Lung (tissue), 12 donors: ENCODE results near the gene TMEM181. TPM values are rescaled to one million over a fixed set of nuclear protein-coding genes. Genes with fewer than 3 reads are reported as not detected.

ENCODE experiments used
- ATAC-seq: fragments of 200-7000 bp; cut with Tn5 transposase; one replicate; pipeline ENCODE4 v1.9.1; 2020; ENCODE audit warnings: moderate number of reproducible peaks; ENCODE audit not compliant: insufficient read depth, low FRiP score
- DNase-seq, 3 donors: peaks; one replicate each; pipeline ENCODE4 v3.0.0-alpha.2; 2013 to 2017
- H3K27ac ChIP-seq, 2 donors: one replicate each; pipeline ENCODE4 v1.5.1; 2013; ENCODE audit warnings: mild to moderate bottlenecking in 2 of 2, moderate library complexity in 2 of 2, control low read depth in 1 of 2, inconsistent platforms in 1 of 2, low read depth in 1 of 2, low read length in 1 of 2
- H3K27me3 ChIP-seq, 3 donors: one replicate each; pipeline ENCODE4 v1.5.1; 2013; ENCODE audit warnings: low read length in 2 of 3; ENCODE audit not compliant: control insufficient read depth in 3 of 3, insufficient read depth in 3 of 3
- H3K36me3 ChIP-seq, 4 donors: one replicate each; pipeline ENCODE4 v1.5.1; 2013; ENCODE audit warnings: low read length in 4 of 4, mild to moderate bottlenecking in 1 of 4, moderate library complexity in 1 of 4; ENCODE audit not compliant: control insufficient read depth in 4 of 4, insufficient read depth in 4 of 4
- H3K4me1 ChIP-seq, 5 donors: one replicate each; pipeline ENCODE4 v1.5.1; 2013; ENCODE audit warnings: low read length in 5 of 5, mild to moderate bottlenecking in 2 of 5, moderate library complexity in 1 of 5; ENCODE audit not compliant: control insufficient read depth in 5 of 5, insufficient read depth in 5 of 5
- H3K4me3 ChIP-seq: one replicate; pipeline ENCODE4 v1.5.1; 2013; ENCODE audit warnings: mild to moderate bottlenecking, control low read depth, moderate library complexity
- H3K9ac ChIP-seq, 2 donors: one replicate each; pipeline ENCODE4 v1.5.1; 2013; ENCODE audit warnings: low read length in 2 of 2, control low read depth in 1 of 2; ENCODE audit not compliant: insufficient read depth in 1 of 2
- H3K9me3 ChIP-seq, 4 donors: one replicate each; pipeline ENCODE4 v1.5.1; 2013; ENCODE audit warnings: low read length in 3 of 4, mild to moderate bottlenecking in 1 of 4, moderate library complexity in 1 of 4; ENCODE audit not compliant: control insufficient read depth in 4 of 4, insufficient read depth in 3 of 4
- WGBS, 2 donors: extraction: QIAGEN DNeasy Blood & Tissue Kit; methylation state at CpG; one replicate each; pipeline ENCODE4 v1.1.7; 2013; 5-methylcytosine and 5-hydroxymethylcytosine counted together
- polyA plus RNA-seq, 2 donors: library from polyadenylated mRNA; stranded (reverse); fragments of 200-250 nt; gene quantifications; one replicate each; pipeline ENCODE4 v1.2.1, GENCODE V29; 2013
- total RNA-seq, 2 donors: library from RNA; depleted of rRNA in 1 of 2; stranded (reverse); fragments of >200 nt in 1 of 2; gene quantifications; one replicate each; pipeline ENCODE4 v1.2.1, GENCODE V29; 2014 to 2021
- TF ChIP-seq, protein P1 (sequence below): IDR thresholded peaks from 2 replicates; pipeline ENCODE4 v1.5.1; 2012; ENCODE audit warnings: mild to moderate bottlenecking; ENCODE audit errors: control extremely low read depth, extremely low read depth
- donor health status: control.
- donor health status: control.
- donor health status: Bipolar disorder and iron deficiency.
- donor health status: healthy.
- donor health status: DM: yes; HTN: yes; CAD: no.

TMEM181 gene
- total and polyA plus RNA-seq, 4 donors, result 14.5 to 28.5 (median 20.5) TPM

DNA sequence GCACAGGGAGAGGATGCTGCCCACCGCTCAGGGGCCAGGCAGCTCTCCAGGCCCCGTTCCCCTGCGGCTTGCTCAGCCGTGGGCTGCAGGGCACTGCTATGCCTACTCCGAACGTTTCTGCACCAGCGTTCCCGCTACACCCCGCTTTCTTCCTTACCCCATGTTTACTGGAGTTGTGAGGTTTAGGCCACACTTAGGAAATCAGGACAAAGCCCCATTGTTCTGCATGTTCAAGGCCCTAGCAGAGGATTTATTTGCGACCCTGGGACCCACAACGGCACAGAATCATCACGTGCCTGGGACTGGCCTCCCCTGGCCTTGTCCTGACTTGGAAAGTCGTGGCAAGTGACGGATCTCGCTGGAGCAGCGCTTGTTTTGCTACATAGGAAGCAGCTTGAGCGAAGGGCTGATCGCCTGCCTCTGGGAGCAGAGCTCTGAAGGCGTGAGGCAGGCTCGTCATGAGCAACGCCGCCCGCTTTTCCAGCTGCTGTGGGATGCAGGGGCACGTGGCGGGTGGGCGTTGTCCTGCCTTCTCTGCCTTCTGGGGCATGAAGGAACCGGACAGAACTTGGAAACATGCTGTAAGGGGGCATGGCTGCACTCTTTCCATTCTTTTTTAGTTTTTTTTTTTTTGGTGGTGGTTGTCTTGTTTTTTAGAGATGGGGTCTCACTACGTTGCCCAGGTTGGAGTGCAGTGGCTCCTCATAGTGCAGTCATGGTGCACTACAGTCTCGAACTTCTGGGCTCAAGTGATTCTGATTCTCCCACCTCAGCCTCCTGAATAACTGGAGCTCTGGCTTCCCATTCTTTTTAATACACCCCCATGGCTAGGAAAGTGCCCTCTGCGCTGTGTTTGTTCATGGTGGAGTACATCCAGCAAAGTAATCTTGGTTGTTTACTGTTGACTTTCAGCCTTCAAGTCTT is 14.6 kb upstream of the TMEM181 start:
- Histone ChIP-seq H3K4me3 (no peak overlapping the region), H3K27ac (no peak overlapping the region), H3K9me3 (peaks cover 0 to 1% (median 0%) of the 10 kb centered on the region in 4 donors), H3K9ac (no peak overlapping the region), H3K4me1 (no peaks in the 10 kb centered on the region), H3K36me3 (no peaks in the 10 kb centered on the region), H3K27me3 (no peaks in the 10 kb centered on the region)
- DNase-seq, result no peak
- WGBS, 2 donors, result 84 to 87% methylated on average over 30 of the region's 30 CpGs
- ATAC-seq, result no peak
- TF ChIP-seq, protein P1, sequence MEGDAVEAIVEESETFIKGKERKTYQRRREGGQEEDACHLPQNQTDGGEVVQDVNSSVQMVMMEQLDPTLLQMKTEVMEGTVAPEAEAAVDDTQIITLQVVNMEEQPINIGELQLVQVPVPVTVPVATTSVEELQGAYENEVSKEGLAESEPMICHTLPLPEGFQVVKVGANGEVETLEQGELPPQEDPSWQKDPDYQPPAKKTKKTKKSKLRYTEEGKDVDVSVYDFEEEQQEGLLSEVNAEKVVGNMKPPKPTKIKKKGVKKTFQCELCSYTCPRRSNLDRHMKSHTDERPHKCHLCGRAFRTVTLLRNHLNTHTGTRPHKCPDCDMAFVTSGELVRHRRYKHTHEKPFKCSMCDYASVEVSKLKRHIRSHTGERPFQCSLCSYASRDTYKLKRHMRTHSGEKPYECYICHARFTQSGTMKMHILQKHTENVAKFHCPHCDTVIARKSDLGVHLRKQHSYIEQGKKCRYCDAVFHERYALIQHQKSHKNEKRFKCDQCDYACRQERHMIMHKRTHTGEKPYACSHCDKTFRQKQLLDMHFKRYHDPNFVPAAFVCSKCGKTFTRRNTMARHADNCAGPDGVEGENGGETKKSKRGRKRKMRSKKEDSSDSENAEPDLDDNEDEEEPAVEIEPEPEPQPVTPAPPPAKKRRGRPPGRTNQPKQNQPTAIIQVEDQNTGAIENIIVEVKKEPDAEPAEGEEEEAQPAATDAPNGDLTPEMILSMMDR, result no peak

DNA sequence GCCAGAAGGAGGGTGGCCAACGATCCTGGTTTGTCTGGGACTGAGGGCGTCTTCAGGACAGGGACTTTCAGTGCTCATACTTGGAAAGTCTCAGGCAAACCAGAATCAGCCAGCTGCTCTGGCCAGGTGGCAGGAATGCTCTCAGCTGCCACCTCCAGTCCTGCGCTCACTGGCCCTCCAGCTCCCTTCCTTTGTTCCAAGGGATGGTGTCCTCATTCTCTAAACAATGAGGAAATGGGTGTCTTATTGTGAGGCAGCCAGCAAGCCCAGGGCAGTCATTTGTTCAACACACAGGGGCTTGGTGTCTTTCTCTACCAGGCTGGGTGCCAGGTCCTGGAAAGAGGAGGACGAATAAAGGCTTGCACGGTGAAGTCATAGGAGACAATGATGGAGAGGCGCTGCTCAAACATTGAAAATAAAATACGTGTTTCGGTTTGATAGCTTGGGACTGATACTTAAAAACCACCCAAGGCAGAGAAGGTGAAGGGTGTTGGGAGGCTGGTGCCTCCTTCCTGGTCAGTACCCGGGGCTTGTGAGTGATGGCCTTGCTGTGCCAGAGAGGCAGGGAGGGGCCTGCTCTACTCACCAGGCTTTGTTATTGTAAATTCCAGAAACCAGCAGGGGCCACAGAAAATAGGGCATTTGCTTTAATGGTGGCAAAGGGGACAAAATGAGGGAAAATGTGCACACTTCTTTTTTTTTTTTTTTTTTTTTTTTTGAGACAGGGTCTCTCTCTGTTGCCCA is 11.3 kb upstream of the TMEM181 start:
- no peaks in the 10 kb centered on the region for H3K4me1 ChIP-seq
- ATAC-seq (no peak), DNase-seq (no peak)
- no peak overlapping the region for H3K27ac ChIP-seq
- TF ChIP-seq, protein P1, result no peak
- H3K4me3 ChIP-seq, result no peak overlapping the region
- no peaks in the 10 kb centered on the region for H3K27me3 ChIP-seq
- H3K9me3 ChIP-seq, result peaks cover 0 to 1% (median 0%) of the 10 kb centered on the region in 4 donors
- no peak overlapping the region for H3K9ac ChIP-seq
- H3K36me3 ChIP-seq, result no peaks in the 10 kb centered on the region
- 74 to 87% methylated on average over 9 of the region's 9 CpGs for whole genome bisulfite sequencing, 2 donors

DNA sequence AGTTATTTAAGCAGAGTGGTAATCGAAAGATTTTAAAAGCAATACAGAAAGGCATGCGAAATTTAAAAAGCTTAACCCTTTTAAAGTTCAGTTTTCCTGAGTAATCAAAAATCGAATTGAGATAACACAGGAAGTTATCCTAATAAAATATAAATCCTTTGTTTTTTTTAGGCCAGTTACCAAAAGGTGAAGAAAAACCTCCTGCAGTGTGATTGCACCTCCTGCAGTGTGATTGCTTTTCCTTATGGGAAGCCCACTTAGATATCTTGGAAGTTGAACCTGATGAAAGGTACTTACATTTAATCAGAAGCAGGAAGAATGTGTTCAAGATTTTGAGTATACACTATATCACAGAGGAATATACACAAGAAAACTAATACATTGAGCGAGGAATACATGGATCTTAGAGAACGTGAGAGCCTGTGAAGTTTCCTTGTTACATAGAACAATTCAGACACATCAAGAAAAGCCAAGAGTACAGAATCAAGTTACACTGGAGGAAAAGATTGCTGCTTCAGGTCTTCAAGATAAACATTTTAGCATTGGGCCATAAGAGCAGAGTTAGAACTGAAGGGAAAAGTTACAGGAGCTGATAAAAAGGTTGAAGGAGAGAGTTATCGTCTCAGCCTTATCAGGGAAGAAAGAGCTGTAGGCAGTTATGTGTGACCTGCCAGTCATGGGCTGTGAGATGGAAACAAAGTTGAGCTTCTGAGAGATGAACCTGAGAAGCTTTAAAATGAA is 7.7 kb upstream of the TMEM181 start:
- Histone ChIP-seq H3K27me3 (no peaks in the 10 kb centered on the region), H3K9ac (no peak overlapping the region), H3K4me3 (no peak overlapping the region), H3K36me3 (no peaks in the 10 kb centered on the region), H3K9me3 (no peaks in the 10 kb centered on the region), H3K27ac (no peak overlapping the region), H3K4me1 (peaks cover 0 to 9% (median 3%) of the 10 kb centered on the region in 5 donors)
- no peak for ATAC-seq
- DNase-seq, result no peak
- TF ChIP-seq, protein P1, result no peak
- 72 to 84% methylated on average over 6 of the region's 6 CpGs for WGBS, 2 donors
